B cell (primary cell): ENCODE data around the gene GLIS1.

Experiments
- EZH2 ChIP-seq: IDR thresholded peaks from 2 replicates; pipeline ENCODE4 v1.6.1; 2012; ENCODE audit warnings: borderline replicate concordance, low read depth, mild to moderate bottlenecking, moderate library complexity, low read length; ENCODE audit not compliant: insufficient read depth, poor library complexity, severe bottlenecking
- TF ChIP-seq, protein P1 (sequence below): fragments of 200-600 bp; IDR thresholded peaks from one replicate; pipeline ENCODE4 v1.8.0; 2022; ENCODE audit warnings: antibody characterized with exemption, mild to moderate bottlenecking

DNA sequence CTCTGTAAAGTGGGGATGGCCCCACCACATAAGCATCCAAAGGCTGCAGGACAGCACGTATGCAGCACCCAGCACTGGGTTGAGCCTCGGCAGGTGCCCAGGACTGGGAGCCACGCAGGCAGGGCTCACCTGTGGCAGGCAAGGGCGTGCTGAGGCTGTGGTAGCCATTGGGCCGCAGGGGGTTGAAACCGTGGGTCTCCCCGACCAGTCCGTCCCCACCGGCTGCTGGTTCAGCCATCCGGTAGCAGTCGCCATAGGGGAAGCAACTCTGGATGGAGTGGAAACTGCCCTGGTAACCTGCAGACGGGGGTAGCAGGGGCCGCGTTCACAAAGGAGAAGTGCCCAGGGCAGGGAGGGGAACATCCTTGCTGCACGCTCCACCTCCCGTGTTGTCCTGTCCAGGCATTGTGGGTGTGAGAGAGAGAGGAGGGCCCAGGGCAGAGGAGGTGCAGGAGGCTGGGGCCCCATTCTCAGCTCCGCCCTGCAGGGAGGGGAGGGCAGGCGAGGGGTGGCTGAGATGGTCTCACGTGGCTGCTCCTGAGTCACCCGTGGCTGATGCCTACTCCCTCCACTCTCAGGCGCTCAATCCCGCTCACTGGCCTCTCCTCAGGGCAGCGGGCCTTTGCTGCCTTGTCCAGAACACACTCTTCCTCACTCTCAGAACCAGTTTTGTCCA lies 229.8 kb downstream of the GLIS1 start:
- TF ChIP-seq EZH2, result no peak
- TF ChIP-seq, protein P1, sequence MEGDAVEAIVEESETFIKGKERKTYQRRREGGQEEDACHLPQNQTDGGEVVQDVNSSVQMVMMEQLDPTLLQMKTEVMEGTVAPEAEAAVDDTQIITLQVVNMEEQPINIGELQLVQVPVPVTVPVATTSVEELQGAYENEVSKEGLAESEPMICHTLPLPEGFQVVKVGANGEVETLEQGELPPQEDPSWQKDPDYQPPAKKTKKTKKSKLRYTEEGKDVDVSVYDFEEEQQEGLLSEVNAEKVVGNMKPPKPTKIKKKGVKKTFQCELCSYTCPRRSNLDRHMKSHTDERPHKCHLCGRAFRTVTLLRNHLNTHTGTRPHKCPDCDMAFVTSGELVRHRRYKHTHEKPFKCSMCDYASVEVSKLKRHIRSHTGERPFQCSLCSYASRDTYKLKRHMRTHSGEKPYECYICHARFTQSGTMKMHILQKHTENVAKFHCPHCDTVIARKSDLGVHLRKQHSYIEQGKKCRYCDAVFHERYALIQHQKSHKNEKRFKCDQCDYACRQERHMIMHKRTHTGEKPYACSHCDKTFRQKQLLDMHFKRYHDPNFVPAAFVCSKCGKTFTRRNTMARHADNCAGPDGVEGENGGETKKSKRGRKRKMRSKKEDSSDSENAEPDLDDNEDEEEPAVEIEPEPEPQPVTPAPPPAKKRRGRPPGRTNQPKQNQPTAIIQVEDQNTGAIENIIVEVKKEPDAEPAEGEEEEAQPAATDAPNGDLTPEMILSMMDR, result no peak
